SK-N-MC (cell line): Measurements from ENCODE around the gene NEURL1.

Experiments
- DNase-seq: peaks from one replicate; pipeline ENCODE4 v3.0.0-alpha.2; 2011; ENCODE audit warnings: low read depth, low spot score
- H3K27ac ChIP-seq: fragments of 200-600 bp; sonication (generic); 2 replicates; pipeline ENCODE4 v1.5.1; 2016; ENCODE audit warnings: mixed run types
- H3K36me3 ChIP-seq: fragments of 200-600 bp; sonication (generic); 2 replicates; pipeline ENCODE4 v1.6.1; 2017; ENCODE audit warnings: antibody characterized with exemption, low read length, mixed read lengths; ENCODE audit not compliant: insufficient read depth
- H3K4me3 ChIP-seq: fragments of 200-600 bp; sonication (generic); 2 replicates; pipeline ENCODE4 v1.5.1; 2016
- H3K9ac ChIP-seq: fragments of 200-600 bp; sonication (generic); 2 replicates; pipeline ENCODE4 v1.8.0; 2017; ENCODE audit warnings: mixed run types, mixed read lengths; ENCODE audit not compliant: insufficient read length
- H3K9me3 ChIP-seq: fragments of 200-600 bp; sonication (generic); 2 replicates; pipeline ENCODE4 v1.6.1; 2017; ENCODE audit warnings: low read depth, mild to moderate bottlenecking, antibody characterized with exemption, low read length, moderate library complexity, mixed read lengths
- EZH2 ChIP-seq: fragments of 200-600 bp; sonication (generic); IDR thresholded peaks from one replicate; pipeline ENCODE4 v1.6.1; 2017; ENCODE audit warnings: antibody characterized with exemption
- FOXP2 ChIP-seq: optimal IDR thresholded peaks from 2 replicates; pipeline ENCODE3; 2011; ENCODE audit warnings: mild to moderate bottlenecking, moderate library complexity; ENCODE audit not compliant: insufficient read depth; ENCODE audit errors: extremely low read length, control extremely low read depth
- POLR2AphosphoS5 ChIP-seq: IDR thresholded peaks from 2 replicates; pipeline ENCODE4 v1.6.1; 2012; ENCODE audit warnings: mild to moderate bottlenecking, low read depth, low read length, borderline replicate concordance

Gene NEURL1

DNA sequence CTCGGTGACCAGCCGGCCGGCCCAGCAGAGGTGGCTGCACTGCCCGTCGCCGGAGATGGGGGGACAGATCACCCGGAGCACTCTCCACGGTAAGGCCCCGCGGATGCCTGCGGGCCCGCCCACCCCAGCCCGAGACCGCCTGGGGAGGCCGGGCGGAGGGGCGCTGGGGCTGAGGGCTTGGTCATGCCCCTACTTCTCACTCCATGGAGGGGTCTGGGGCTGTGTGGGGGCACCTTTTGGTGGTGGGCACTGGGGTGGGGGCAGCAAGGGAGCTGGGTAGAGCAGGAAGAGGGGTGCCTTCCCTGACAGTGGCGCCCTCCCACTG, 61.8 kb downstream of the NEURL1 start:
- H3K36me3 ChIP-seq: no peaks in the 10 kb centered on the region
- H3K9ac ChIP-seq: no peak overlapping the region
- TF ChIP-seq POLR2AphosphoS5 (no peak), FOXP2 (no peak), EZH2 (no peak)
- peak overlapping the region; percentile 45; the same call in 1 of the 2 replicates for H3K4me3 ChIP-seq
- no peaks in the 10 kb centered on the region for H3K9me3 ChIP-seq
- H3K27ac ChIP-seq: no peak overlapping the region
- no peak for DNase-seq

DNA sequence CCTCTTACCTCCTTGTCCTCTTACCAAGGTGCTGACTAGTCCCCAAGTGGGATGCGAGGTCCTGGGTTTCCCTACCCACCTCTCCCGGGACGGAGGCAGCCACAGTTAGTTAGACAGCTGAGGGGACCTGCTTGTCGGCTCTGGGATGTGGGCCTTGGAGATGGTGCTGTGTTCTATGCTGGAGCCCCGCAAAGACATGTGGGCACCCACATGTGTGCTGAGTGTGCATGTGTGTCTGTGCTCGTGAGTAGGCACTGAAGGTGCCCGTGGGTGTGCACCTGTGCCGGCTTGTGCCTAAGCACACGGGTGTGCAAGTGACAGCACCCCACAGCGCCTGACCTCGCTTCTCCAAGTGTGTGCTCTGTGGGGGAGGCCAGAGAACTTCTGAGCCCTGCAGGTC, 62.2 kb downstream of the NEURL1 start:
- no peak for TF ChIP-seq FOXP2
- no peak for TF ChIP-seq POLR2AphosphoS5
- no peak for TF ChIP-seq EZH2
- no peak overlapping the region for H3K4me3 ChIP-seq
- no peaks in the 10 kb centered on the region for H3K9me3 ChIP-seq
- H3K9ac ChIP-seq: no peak overlapping the region
- H3K36me3 ChIP-seq: no peaks in the 10 kb centered on the region
- H3K27ac ChIP-seq: no peak overlapping the region
- DNase-seq: no peak

DNA sequence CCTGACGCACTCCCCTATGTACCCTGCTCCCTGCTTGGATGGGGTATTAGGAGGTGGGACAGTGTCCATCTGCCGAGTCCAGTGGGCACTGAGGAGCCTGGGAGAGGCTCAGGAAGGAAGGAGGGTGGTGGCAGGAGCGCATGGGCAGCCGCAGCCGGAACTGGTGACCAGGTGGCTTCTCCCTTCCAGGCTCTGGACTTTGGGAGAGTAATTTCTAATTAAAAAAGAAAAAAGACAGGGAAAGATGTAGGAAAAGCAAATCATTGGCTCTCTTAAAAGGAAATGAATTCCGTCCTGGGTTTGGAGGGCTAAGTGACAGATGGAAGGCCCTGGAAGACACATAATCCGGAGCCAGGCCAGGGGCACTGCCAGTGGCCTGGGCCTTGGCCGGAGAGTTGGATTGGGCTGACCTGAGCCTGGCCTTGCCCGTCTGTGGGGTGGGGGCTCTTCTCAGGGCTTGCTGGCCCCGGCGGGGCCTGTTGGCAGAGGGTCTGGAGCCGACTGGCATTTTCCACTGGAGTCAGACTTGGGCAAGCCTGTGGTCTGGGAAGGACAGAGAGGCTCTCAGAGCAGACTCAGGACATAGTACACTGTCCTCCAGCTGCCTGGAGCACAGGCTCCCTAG, 63.0 kb downstream of the NEURL1 start:
- no peaks in the 10 kb centered on the region for H3K9me3 ChIP-seq
- no peak overlapping the region for H3K9ac ChIP-seq
- H3K36me3 ChIP-seq: no peaks in the 10 kb centered on the region
- DNase-seq: no peak
- TF ChIP-seq EZH2 (no peak), FOXP2 (no peak), POLR2AphosphoS5 (no peak)
- H3K4me3 ChIP-seq: no peak overlapping the region
- H3K27ac ChIP-seq: no peak overlapping the region

DNA sequence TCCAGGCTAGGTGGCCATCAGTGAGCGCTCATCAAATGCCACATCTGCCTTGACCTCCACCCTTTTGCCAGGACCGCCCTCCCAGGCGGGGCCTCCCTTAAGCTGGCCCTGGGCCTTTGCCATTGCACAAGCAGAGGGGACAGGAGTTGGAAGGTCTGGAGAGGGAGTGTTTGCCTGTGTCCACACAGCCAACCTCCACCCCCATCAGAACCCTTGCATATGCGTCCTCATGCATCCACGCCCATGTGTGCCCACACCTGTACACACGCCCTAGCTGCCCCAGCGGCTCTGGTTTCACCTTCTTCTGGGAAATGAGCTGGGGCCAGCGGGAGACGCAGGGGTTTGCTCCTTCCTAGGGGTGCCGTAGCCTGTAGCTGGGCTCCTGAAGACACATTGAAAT, 64.0 kb downstream of the NEURL1 start:
- no peak for DNase-seq
- Histone ChIP-seq H3K9me3 (no peaks in the 10 kb centered on the region), H3K27ac (no peak overlapping the region), H3K4me3 (no peak overlapping the region), H3K36me3 (no peaks in the 10 kb centered on the region), H3K9ac (no peak overlapping the region)
- TF ChIP-seq EZH2 (no peak), POLR2AphosphoS5 (no peak), FOXP2 (no peak)

DNA sequence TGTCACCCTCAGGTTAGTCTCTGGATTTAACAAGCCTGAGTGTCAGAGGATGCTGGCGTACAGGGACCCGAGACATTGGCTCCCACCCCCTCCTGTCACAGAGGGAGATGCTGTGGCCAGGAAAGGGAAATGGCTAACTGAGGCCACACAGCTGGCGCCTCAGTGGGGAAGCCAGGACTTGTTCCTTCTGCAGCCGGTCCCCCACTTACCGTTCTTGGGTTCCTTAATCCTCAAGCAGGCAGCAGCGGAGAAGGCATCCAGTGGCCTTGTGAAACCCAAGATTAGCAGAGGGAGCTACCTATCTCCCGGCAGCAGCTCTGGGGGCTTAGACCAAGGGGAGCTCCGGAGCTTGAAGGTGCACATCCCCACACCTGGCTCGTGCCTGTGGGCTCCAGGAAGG, 65.4 kb downstream of the NEURL1 start:
- no peaks in the 10 kb centered on the region for H3K36me3 ChIP-seq
- H3K9ac ChIP-seq: no peak overlapping the region
- no peak overlapping the region for H3K4me3 ChIP-seq
- no peak overlapping the region for H3K27ac ChIP-seq
- no peaks in the 10 kb centered on the region for H3K9me3 ChIP-seq
- no peak for TF ChIP-seq EZH2
- TF ChIP-seq POLR2AphosphoS5: no peak
- TF ChIP-seq FOXP2: no peak
- DNase-seq: no peak

DNA sequence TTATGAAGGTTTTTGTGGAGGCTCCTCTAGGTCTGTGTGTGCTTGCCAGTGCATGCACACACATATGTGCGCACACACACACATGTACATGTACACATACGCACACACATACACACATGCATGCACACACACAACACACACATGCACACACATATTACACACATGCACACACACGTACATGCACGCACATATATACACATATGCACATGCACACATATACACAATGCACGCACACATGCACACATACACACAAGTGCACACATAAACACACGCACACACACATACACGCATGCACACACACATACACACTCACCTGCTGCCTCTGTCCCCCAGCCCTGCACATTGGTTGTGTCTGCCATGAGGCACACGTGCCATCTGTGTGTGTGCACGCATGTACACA, 66.3 kb downstream of the NEURL1 start:
- no peak overlapping the region for H3K4me3 ChIP-seq
- TF ChIP-seq EZH2 (no peak), FOXP2 (no peak), POLR2AphosphoS5 (no peak)
- H3K27ac ChIP-seq: no peak overlapping the region
- H3K36me3 ChIP-seq: no peaks in the 10 kb centered on the region
- no peak for DNase-seq
- H3K9ac ChIP-seq: no peak overlapping the region
- no peaks in the 10 kb centered on the region for H3K9me3 ChIP-seq

DNA sequence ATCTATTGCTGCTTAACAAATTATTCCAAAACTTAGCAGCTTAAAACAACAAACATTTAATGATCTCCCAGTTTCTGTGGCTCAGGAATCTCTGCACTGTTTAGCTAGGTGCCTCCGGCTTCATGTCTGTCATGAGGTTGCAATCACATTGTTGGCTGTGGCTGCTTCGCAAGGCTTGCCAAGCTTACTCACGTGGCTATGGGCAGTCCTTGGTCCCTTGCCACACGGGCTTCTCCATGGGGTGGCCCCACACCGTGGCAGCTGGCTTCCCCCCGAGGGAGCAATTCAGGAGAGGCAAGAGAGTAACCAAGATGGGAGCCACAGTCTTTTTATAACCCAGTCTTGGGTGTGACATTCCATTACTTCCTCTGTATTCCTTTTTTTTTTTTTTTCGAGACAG, 67.4 kb downstream of the NEURL1 start:
- Histone ChIP-seq H3K4me3 (no peak overlapping the region), H3K9me3 (no peaks in the 10 kb centered on the region), H3K27ac (no peak overlapping the region), H3K36me3 (no peaks in the 10 kb centered on the region), H3K9ac (no peak overlapping the region)
- TF ChIP-seq EZH2: no peak
- TF ChIP-seq POLR2AphosphoS5: no peak
- TF ChIP-seq FOXP2: no peak
- DNase-seq: no peak

DNA sequence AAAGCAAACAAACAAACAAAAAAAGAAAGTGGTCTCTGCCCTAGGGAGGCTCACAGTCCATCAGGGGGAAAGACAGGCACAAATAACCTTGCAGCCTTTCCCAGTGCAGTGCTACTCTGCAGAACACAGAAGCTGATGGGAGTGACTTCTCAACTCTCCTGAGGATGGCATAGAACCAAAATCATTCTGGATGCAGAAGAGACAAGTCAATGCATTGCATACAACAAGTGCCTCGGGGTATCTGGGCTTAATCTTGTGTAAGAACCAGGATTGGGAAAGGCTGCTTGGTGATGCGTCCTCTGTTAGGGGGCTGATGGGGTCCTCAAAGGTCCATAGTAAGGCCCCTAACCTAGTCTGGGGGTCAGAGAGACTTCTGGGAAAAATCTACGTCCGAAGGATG, 68.9 kb downstream of the NEURL1 start:
- Histone ChIP-seq H3K27ac (no peak overlapping the region), H3K9me3 (no peaks in the 10 kb centered on the region), H3K4me3 (no peak overlapping the region), H3K9ac (no peak overlapping the region), H3K36me3 (no peaks in the 10 kb centered on the region)
- TF ChIP-seq POLR2AphosphoS5 (no peak), FOXP2 (no peak)
- DNase-seq: no peak
